NCI-H510A (cell line): ENCODE results near the gene NPM1.

Experiments used
- DNase-seq: peaks from one replicate; lab custom pipeline; 2025; lab: John Stamatoyannopoulos, UW

The NPM1 gene

DNA sequence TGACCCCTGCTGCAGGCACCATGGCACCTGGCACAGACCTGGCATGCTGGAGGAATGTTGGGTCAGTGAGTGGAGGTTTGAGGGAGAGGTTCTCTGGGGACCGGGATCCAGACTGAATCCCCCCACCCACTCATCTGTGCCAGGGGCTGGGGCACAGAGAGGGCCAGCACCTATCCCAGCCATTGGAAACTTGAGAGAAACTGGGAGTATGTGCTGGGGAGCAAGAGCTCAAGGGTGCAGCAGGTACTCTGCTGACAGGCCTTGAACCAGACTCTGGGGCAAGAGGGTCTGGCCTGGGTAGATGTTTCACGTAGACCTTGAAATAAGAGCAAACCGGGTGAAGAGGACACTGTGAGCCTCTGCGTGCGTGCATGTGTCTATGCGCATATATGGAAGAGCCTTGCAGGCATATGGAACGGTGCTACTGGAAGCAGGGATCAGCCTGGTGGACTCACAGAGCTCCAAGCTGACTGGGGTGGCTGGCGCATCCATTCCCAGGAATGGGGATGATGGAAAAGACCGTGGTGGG, 40.6 kb downstream of the NPM1 start:
- no peak for DNase-seq

- DNase-seq: no peak
Observed at GRCh38 chr5:171428809-171429542, 41.3 kb downstream of the NPM1 start.

- DNase-seq: no peak
Observed at GRCh38 chr5:171429543-171429910, 41.9 kb downstream of the NPM1 start.

DNA sequence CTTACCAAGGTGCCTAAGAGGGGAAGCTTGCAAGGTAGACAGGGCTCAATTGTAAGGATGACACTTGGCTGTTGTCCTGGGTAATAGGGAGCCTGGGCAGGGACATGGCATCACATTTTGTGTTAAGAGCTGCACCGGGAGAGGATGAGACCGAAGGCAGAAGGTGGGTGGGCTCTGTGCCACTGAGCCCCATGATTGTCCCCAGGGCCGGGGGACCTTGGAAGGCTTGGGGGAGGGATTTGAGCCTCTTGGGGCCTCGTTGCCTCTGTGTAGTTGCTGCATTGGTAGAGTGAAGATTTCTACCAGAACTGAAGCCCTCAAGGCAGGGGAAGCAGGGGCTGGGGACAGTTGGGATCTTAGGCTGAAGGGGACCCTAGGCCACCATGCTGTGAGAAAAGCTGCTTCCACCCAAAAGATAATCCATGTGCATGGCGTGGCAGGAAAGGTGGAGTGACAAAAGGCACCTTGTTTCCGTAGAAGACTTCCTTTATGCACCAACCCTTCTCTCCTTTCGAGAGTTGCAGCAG, 43.7 kb downstream of the NPM1 start:
- no peak for DNase-seq

- no peak for DNase-seq
Observed at GRCh38 chr5:171432076-171432475, 44.4 kb downstream of the NPM1 start.

DNA sequence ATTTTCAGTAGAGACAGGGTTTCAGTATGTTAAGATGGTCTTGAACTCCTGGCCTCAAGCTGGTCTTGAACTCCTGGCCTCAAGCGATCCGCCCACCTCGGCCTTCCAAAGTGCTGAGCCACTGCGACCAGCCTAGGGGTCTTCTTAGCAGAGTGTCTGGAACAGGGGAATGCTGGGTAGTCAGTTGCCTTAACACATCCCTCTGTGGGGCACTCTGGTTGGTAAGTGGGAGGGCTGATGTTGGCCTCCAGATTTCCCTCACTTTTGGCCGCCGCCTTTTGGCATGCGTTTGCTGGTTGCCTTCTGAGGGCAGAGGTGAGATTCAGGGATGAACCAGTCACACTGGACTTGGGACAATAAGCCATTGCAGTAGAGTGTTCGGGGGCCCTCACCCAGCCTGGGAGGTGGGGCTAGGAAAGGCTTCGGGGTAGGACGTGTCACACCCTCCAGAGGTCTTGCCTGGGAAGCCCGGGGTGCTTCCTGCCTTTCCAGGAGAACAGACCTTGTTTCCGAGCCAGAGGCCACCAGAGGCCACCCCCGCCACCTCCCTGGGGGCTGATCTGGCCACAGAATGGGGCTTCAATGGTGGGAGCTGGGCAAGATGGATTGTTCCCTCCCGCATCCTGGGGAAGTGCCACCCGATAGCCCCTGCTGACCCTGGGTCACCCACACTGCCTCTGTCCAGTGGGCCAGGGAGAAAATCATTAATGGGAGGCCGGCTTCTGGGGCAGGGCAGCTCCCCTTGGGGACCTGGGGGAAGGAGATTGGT, 45.1 kb downstream of the NPM1 start:
- no peak for DNase-seq

GRCh38 chr5:171433352-171433698, 45.7 kb downstream of the NPM1 start:
- no peak for DNase-seq

DNA sequence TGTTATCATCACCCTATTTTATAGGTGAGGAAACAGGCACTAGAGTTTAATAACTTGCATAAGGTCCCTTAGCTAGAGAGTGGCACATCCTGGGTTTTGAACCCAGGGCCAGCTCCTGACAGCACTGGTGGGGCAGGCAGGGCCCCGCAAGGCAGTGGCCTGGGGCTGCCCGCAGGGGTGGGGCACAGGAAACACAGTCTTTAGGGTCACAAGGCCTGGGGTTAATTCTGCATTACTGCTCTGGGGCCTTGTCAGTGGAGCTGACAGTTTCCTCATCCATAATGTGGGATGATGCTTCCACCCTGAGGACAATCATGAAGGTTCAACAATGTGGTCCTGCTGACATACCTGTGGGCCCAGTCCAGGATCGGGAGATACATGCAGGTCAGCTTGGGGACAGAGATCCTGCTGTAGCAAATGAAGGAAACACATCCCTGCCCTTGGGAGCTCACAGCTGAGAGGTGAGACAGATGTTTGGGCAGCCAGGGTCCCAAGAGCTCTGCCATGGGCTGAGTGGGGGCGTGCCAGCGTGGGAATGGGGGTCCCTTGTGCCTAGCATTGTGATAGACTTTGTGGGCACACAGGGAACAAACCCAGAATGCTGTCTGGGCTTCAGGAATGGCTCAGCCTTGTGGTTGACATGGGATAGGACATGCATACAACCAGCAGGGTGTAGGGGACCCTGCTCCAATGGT, 46.5 kb downstream of the NPM1 start:
- DNase-seq: no peak

GRCh38 chr5:171434874-171435273, 47.2 kb downstream of the NPM1 start:
- DNase-seq: no peak

GRCh38 chr5:171435908-171436307, 48.3 kb downstream of the NPM1 start:
- DNase-seq: no peak

DNA sequence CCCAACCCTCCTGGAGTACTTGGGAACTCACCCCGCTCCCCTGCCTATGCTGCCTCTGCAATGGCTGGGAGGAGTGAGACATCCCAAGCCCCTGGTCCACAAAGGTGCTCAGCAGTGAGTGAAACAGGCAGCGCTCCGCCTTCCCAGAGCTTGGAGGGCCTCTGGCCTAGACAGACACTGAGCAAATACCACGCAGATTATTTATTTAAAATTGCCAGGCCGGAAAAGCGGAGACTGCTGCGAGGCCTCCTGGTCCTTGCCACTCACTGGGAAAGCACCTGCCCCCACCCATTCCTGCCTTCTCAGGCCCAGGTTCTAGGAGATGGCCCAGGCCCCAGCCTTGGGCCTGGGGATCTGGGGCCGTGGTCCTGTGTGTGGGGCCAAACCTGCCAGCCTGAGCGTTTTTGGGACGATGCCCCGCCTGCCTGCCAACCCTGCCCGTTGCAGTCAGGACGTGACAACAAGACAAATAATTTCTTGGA, 49.2 kb downstream of the NPM1 start:
- no peak for DNase-seq

GRCh38 chr5:171437286-171437821, 49.7 kb downstream of the NPM1 start:
- no peak for DNase-seq

- DNase-seq: no peak
Observed at GRCh38 chr5:171438738-171439137, 51.1 kb downstream of the NPM1 start.

GRCh38 chr5:171441246-171441791, 53.7 kb downstream of the NPM1 start:
- DNase-seq: no peak

DNA sequence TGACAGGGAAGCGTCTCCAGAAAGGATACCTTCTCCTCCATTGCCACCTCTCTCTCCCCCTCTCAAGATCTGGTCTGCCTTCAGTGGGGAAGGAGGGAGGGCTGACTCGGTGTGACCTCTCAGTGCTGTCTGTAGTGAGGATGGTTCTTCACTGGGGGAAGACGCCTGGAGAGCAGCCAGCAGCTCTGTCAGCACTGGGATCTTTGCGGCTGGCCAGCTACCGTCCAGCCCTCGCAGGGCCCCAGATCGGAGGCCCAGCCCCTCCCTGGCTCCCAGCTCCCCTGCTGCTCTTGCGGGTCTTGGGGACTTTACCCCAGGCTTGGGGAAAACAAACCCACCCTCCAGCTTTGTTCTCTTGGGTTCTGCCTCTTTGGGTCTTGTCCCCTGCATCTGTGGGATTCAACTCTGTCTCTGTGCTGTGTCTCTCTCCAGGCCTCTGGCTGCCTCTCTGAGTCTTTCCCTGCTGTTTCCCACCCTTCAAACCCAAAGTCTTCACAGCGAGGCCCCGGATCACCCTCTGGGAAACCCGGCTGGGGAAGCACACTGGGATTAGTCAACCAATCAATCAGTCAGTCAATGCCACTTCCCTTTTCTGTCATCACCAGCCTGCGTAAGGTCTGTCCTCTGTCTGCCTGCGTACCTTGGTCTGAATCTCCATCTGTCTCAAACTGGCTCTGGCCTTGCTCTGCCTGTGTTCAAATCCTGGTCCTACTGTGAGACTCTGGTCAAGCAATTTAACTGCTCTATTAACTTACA, 54.8 kb downstream of the NPM1 start:
- no peak for DNase-seq

- no peak for DNase-seq
Observed at GRCh38 chr5:171444582-171444981, 56.9 kb downstream of the NPM1 start.

GRCh38 chr5:171445644-171446516, 58.2 kb downstream of the NPM1 start:
- DNase-seq: no peak

DNA sequence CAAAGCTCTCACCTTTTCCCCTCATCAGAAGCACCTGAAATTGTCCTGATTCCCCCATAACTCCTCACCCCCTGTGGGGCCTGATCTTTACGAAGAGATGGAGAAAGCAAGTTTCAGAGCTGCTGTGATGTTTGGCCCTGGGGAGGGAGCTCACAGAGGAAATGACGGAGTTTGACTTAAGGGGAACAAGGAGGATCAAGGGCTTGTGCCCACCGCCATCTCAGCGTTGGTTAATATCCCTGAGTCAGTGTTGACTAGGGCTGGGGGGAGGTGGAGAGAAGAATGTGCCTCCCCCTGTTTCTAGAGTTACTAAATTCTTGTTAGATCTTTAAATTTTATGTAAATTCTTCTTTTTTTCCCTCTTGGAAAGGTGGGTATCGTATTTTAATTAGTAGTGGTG, 59.6 kb downstream of the NPM1 start:
- DNase-seq: no peak

DNA sequence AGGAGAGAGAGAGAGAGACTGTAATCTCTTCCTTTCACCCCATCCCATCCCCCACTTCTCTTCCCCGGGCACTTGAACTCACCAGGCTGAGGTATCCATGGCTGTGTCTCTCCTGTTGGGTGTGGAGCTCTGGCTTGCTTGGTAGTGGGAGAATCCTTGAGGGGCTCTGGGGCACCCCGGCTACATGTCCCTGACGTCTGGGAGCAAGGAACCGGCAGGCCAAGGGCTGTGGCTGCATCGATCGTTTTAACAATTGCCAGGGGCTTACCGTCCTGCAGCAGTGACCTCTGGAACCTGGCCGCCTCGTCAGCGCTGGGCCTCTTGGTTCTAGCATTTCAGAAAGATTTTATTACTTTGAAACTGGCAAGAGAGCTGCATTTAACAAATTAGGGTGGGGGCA, 61.8 kb downstream of the NPM1 start:
- no peak for DNase-seq
